Common myeloid progenitor, CD34-positive (primary cell): Measurements from ENCODE around the gene EFHD2.
"Not testable (repeated sequence)": the region's sequence is repeated elsewhere in the genome, so short reads cannot be mapped to it uniquely, and the experiment has no call there.

Experiments used
- CTCF ChIA-PET: fragments of 350-600 bp; sonication (Branson Sonifier 250); formaldehyde crosslinking; loops from one replicate; lab custom pipeline; 2021; ENCODE audit warnings: antibody characterized with exemption; lab: Charles Lee
- POLR2A ChIA-PET: fragments of 350-600 bp; sonication (Branson Sonifier 250); formaldehyde crosslinking; loops from one replicate; lab custom pipeline; 2021; ENCODE audit warnings: antibody characterized with exemption; lab: Charles Lee
- DNase-seq, 3 donors: peaks; one replicate each; pipeline versions ENCODE4 v3.0.0 to v3.0.0-alpha.2; 2013
- H3K27ac ChIP-seq, 2 experiments: 1 replicate in 1 of 2; 2 replicates in 1 of 2; pipeline ENCODE4 v1.7.0; 2013; ENCODE audit warnings: inconsistent platforms in 2 of 2, low read length in 2 of 2, mild to moderate bottlenecking in 2 of 2, low read depth in 1 of 2, moderate library complexity in 1 of 2; ENCODE audit not compliant: severe bottlenecking in 2 of 2, insufficient read depth in 1 of 2, poor library complexity in 1 of 2
- H3K27me3 ChIP-seq, 5 experiments: replicated peaks in 2 of 5; 1 replicate in 3 of 5; 2 replicates in 2 of 5; pipeline versions ENCODE4 v1.6.1 to v1.7.0; 2013; ENCODE audit warnings: low read length in 4 of 5, mild to moderate bottlenecking in 2 of 5, moderate library complexity in 2 of 5, inconsistent platforms in 1 of 5; ENCODE audit not compliant: insufficient read depth in 5 of 5, control insufficient read depth in 4 of 5
- H3K36me3 ChIP-seq, 4 experiments: 1 replicate in 2 of 4; 2 replicates in 2 of 4; pipeline versions ENCODE4 v1.6.1 to v1.7.0; 2013; ENCODE audit warnings: low read length in 3 of 4, control low read depth in 1 of 4, mild to moderate bottlenecking in 1 of 4; ENCODE audit not compliant: control insufficient read depth in 4 of 4, insufficient read depth in 4 of 4
- H3K4me1 ChIP-seq, 4 experiments: 1 replicate in 3 of 4; 2 replicates in 1 of 4; pipeline versions ENCODE4 v1.6.1 to v1.7.1; 2013; ENCODE audit warnings: low read length in 3 of 4, mild to moderate bottlenecking in 3 of 4, control low read depth in 1 of 4, inconsistent platforms in 1 of 4, moderate library complexity in 1 of 4; ENCODE audit not compliant: control insufficient read depth in 4 of 4, insufficient read depth in 4 of 4; ENCODE audit errors: control extremely low read depth in 1 of 4
- H3K4me3 ChIP-seq, 7 experiments: 1 replicate in 4 of 7; 2 replicates in 3 of 7; pipeline versions ENCODE4 v1.5.1 to v1.7.0; 2013; ENCODE audit warnings: mild to moderate bottlenecking in 7 of 7, low read length in 6 of 7, moderate library complexity in 6 of 7, inconsistent platforms in 2 of 7, low read depth in 2 of 7, control low read depth in 1 of 7; ENCODE audit not compliant: insufficient read depth in 4 of 7, control insufficient read depth in 1 of 7; ENCODE audit errors: extremely low read depth in 1 of 7
- H3K9me3 ChIP-seq, 5 experiments: 1 replicate in 4 of 5; 2 replicates in 1 of 5; pipeline versions ENCODE4 v1.6.1 to v1.7.1; 2013; ENCODE audit warnings: low read length in 4 of 5, mild to moderate bottlenecking in 2 of 5, inconsistent platforms in 1 of 5, low read depth in 1 of 5, moderate library complexity in 1 of 5; ENCODE audit not compliant: control insufficient read depth in 4 of 5, insufficient read depth in 2 of 5; ENCODE audit errors: control extremely low read depth in 1 of 5
- WGBS: methylation state at CpG from one replicate; pipeline ENCODE4 v1.1.5; 2013; ENCODE audit not compliant: insufficient coverage; 5-methylcytosine and 5-hydroxymethylcytosine counted together

EFHD2 gene

GRCh38 chr1:15434739-15435138 is 25.1 kb downstream of the EFHD2 start:
- peak in 2 of 3 donors; percentile 46 to 65 for DNase-seq
- 92% methylated on average over 4 of the region's 8 CpGs for WGBS
- POLR2A ChIA-PET: interaction anchor here (0.8 kb wide), 1 partner anchor 48 kb away, joined by 3 read pairs; no protein-coding TSS in a partner anchor
- not testable (repeated sequence) for H3K27ac ChIP-seq, H3K9me3 ChIP-seq, H3K27me3 ChIP-seq, H3K4me1 ChIP-seq, H3K4me3 ChIP-seq, H3K36me3 ChIP-seq
- CTCF ChIA-PET: interaction anchor here (1.2 to 6.8 kb wide), 3 partner anchors 12 to 112 kb away, joined by 3 to 92 read pairs (median 3); no protein-coding TSS in a partner anchor

GRCh38 chr1:15435239-15436077 is 25.8 kb downstream of the EFHD2 start:
- WGBS: 97% methylated on average over 12 of the region's 17 CpGs
- ChIA-PET POLR2A (interaction anchor here (0.7 kb wide), 1 partner anchor 77 kb away, joined by 4 read pairs; no protein-coding TSS in a partner anchor), CTCF (interaction anchor here (1.4 to 6.8 kb wide), 2 partner anchors 12 to 113 kb away, joined by 3 to 92 read pairs; no protein-coding TSS in a partner anchor)
- no peaks in the 10 kb centered on the region for H3K9me3 ChIP-seq
- peaks cover 0 to 2% (median 1%) of the 10 kb centered on the region in 4 experiments for H3K36me3 ChIP-seq
- H3K4me1 ChIP-seq: peaks cover 0 to 6% (median under 1%) of the 10 kb centered on the region in 4 experiments
- no peaks in the 10 kb centered on the region for H3K27me3 ChIP-seq
- H3K27ac ChIP-seq: no peak overlapping the region
- peak in 1 of 3 donors; percentile 53 for DNase-seq
- H3K4me3 ChIP-seq: no peak overlapping the region

- H3K4me1 ChIP-seq: peaks cover 0 to 6% (median under 1%) of the 10 kb centered on the region in 4 experiments
- H3K36me3 ChIP-seq: no peaks in the 10 kb centered on the region
- no peaks in the 10 kb centered on the region for H3K9me3 ChIP-seq
- no peak overlapping the region for H3K4me3 ChIP-seq
- 94% methylated on average over 4 of the region's 6 CpGs for WGBS
- no peak overlapping the region for H3K27ac ChIP-seq
- no peaks in the 10 kb centered on the region for H3K27me3 ChIP-seq
- CTCF ChIA-PET: interaction anchor here (0.9 to 6.8 kb wide), 3 partner anchors 8 to 119 kb away, joined by 3 to 92 read pairs (median 3); no protein-coding TSS in a partner anchor
- no peak for DNase-seq
- POLR2A ChIA-PET: interaction anchor here (0.6 kb wide), 1 partner anchor 21 kb away, joined by 5 read pairs; no protein-coding TSS in a partner anchor
Measured at GRCh38 chr1:15436881-15437442, 27.3 kb downstream of the EFHD2 start.

- no peaks in the 10 kb centered on the region for H3K36me3 ChIP-seq
- peaks cover 0 to 3% (median 0%) of the 10 kb centered on the region in 5 experiments for H3K27me3 ChIP-seq
- CTCF ChIA-PET: interaction anchor here (0.6 kb wide), 1 partner anchor 288 kb away, joined by 3 read pairs; no protein-coding TSS in a partner anchor
- H3K27ac ChIP-seq: no peak overlapping the region
- H3K4me1 ChIP-seq: peaks cover 0 to 6% (median under 1%) of the 10 kb centered on the region in 4 experiments
- H3K9me3 ChIP-seq: no peaks in the 10 kb centered on the region
- no peak overlapping the region for H3K4me3 ChIP-seq
- DNase-seq: no peak
- WGBS: 95% methylated on average over 7 of the region's 14 CpGs
- POLR2A ChIA-PET: no interaction called here
Measured at GRCh38 chr1:15439325-15439724, 29.6 kb downstream of the EFHD2 start.

- WGBS: 98% methylated on average over 12 of the region's 13 CpGs
- H3K4me3 ChIP-seq: no peak overlapping the region
- no peak overlapping the region for H3K27ac ChIP-seq
- H3K36me3 ChIP-seq: no peaks in the 10 kb centered on the region
- no peak for DNase-seq
- no peaks in the 10 kb centered on the region for H3K9me3 ChIP-seq
- ChIA-PET POLR2A (no interaction called here), CTCF (interaction anchor here (0.5 to 2.1 kb wide), 3 partner anchors 8 to 11 kb away, joined by 3 to 7 read pairs (median 5); no protein-coding TSS in a partner anchor)
- H3K27me3 ChIP-seq: peaks cover 0 to 3% (median 0%) of the 10 kb centered on the region in 5 experiments
- peaks cover 0 to 5% (median 2%) of the 10 kb centered on the region in 4 experiments for H3K4me1 ChIP-seq
Measured at GRCh38 chr1:15440357-15440756, 30.7 kb downstream of the EFHD2 start.

- ChIA-PET CTCF (interaction anchor here (1.8 to 3.4 kb wide), 3 partner anchors 10 to 117 kb away, joined by 5 to 14 read pairs (median 7); no protein-coding TSS in a partner anchor), POLR2A (no interaction called here)
- H3K27ac ChIP-seq: no peak overlapping the region
- no peak for DNase-seq
- WGBS: 100% methylated on average over 4 of the region's 6 CpGs
- no peak overlapping the region for H3K4me3 ChIP-seq
- no peaks in the 10 kb centered on the region for H3K36me3 ChIP-seq
- peaks cover 0 to 11% (median 3%) of the 10 kb centered on the region in 4 experiments for H3K4me1 ChIP-seq
- H3K27me3 ChIP-seq: peaks cover 0 to 4% (median 0%) of the 10 kb centered on the region in 5 experiments
- H3K9me3 ChIP-seq: no peaks in the 10 kb centered on the region
Measured at GRCh38 chr1:15441247-15441646, 31.6 kb downstream of the EFHD2 start.
